ENCODE measurements around the gene HTR1A. TPM values are rescaled to one million over a fixed set of nuclear protein-coding genes. Genes with fewer than 3 reads are reported as not detected.

HTR1A gene
- polyA plus RNA-seq, 1 experiment, result not detected

- Histone ChIP-seq H3K27ac (ENCODE audit: low read depth, low read length) (no peak overlapping the region), H3K9me3 (ENCODE audit: control insufficient read depth, insufficient read depth, low read length) (peaks cover 22% of the 10 kb centered on the region), H3K27me3 (ENCODE audit: control insufficient read depth, insufficient read depth, low read length) (peaks cover 4% of the 10 kb centered on the region), H3K4me3 (ENCODE audit: low read depth, low read length) (no peak overlapping the region)
- no peak for TF ChIP-seq CTCF (IDR thresholded peaks at IDR 0.05; ENCODE audit: low read depth, low read length)
- CTCF ChIA-PET, result no interaction called here
- DNase-seq (ENCODE audit: low read depth, low spot score), result no peak
- POLR2A ChIA-PET, result no interaction called here
Observed at GRCh38 chr5:63959177-63959982, 2.9 kb downstream of the HTR1A start.

GRCh38 chr5:63958654-63959053 is 3.6 kb downstream of the HTR1A start:
- Histone ChIP-seq H3K27me3 (ENCODE audit: control insufficient read depth, insufficient read depth, low read length) (peaks cover 4% of the 10 kb centered on the region), H3K27ac (ENCODE audit: low read depth, low read length) (no peak overlapping the region), H3K9me3 (ENCODE audit: control insufficient read depth, insufficient read depth, low read length) (peaks cover 22% of the 10 kb centered on the region), H3K4me3 (ENCODE audit: low read depth, low read length) (no peak overlapping the region)
- DNase-seq (ENCODE audit: low read depth, low spot score), result no peak
- TF ChIP-seq CTCF (IDR thresholded peaks at IDR 0.05; ENCODE audit: low read depth, low read length), result no peak
- CTCF ChIA-PET, result no interaction called here
- POLR2A ChIA-PET, result no interaction called here

- Histone ChIP-seq H3K4me3 (ENCODE audit: low read depth, low read length) (no peak overlapping the region), H3K9me3 (ENCODE audit: control insufficient read depth, insufficient read depth, low read length) (peaks cover 22% of the 10 kb centered on the region), H3K27ac (ENCODE audit: low read depth, low read length) (no peak overlapping the region), H3K27me3 (ENCODE audit: control insufficient read depth, insufficient read depth, low read length) (peaks cover 4% of the 10 kb centered on the region)
- no peak for DNase-seq (ENCODE audit: low read depth, low spot score)
- CTCF ChIA-PET, result no interaction called here
- TF ChIP-seq CTCF (IDR thresholded peaks at IDR 0.05; ENCODE audit: low read depth, low read length), result no peak
- POLR2A ChIA-PET, result no interaction called here
Observed at GRCh38 chr5:63957617-63958016, 4.6 kb downstream of the HTR1A start.

- ChIA-PET CTCF (no interaction called here), POLR2A (no interaction called here)
- Histone ChIP-seq H3K27me3 (ENCODE audit: control insufficient read depth, insufficient read depth, low read length) (no peaks in the 10 kb centered on the region), H3K27ac (ENCODE audit: low read depth, low read length) (no peak overlapping the region), H3K4me3 (ENCODE audit: low read depth, low read length) (no peak overlapping the region), H3K9me3 (ENCODE audit: control insufficient read depth, insufficient read depth, low read length) (no peaks in the 10 kb centered on the region)
- no peak for TF ChIP-seq CTCF (IDR thresholded peaks at IDR 0.05; ENCODE audit: low read depth, low read length)
- no peak for DNase-seq (ENCODE audit: low read depth, low spot score)
Observed at GRCh38 chr5:63953217-63953616, 9.0 kb downstream of the HTR1A start.

GRCh38 chr5:63935103-63935502 is 27.1 kb downstream of the HTR1A start:
- peaks cover 13% of the 10 kb centered on the region; the same call in 1 of the 2 replicates for H3K9me3 ChIP-seq (ENCODE audit: control insufficient read depth, insufficient read depth, low read length)
- CTCF ChIA-PET, result no interaction called here
- H3K27me3 ChIP-seq (ENCODE audit: control insufficient read depth, insufficient read depth, low read length), result no peaks in the 10 kb centered on the region
- no peak for DNase-seq (ENCODE audit: low read depth, low spot score)
- H3K27ac ChIP-seq (ENCODE audit: low read depth, low read length), result no peak overlapping the region
- POLR2A ChIA-PET, result no interaction called here
- no peak for TF ChIP-seq CTCF (IDR thresholded peaks at IDR 0.05; ENCODE audit: low read depth, low read length)
- no peak overlapping the region for H3K4me3 ChIP-seq (ENCODE audit: low read depth, low read length)

Data from AG04450 (cell line).